ENCODE measurements around the gene TYMS.

TYMS gene

DNA sequence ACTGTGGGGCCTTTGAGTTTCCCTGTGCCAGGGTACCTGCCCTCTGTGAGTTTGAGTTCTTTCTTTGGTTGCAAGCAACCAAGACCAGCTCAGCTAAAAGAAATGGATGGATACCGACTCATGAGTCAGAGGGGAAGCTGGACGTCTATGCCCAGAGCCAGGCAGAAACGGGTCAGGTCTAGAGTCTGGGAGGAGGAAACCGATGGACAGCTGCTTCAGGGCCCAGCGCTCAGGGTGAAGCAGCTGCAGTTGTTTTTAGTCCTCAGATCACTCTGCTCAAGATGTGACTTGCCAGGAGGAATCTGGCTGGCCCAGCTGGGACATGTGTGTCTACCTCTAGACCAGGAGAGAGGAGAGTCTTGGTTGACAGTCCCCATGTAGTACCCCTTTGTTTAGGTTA, 10.1 kb upstream of the TYMS start:
- no peak for DNase-seq

DNA sequence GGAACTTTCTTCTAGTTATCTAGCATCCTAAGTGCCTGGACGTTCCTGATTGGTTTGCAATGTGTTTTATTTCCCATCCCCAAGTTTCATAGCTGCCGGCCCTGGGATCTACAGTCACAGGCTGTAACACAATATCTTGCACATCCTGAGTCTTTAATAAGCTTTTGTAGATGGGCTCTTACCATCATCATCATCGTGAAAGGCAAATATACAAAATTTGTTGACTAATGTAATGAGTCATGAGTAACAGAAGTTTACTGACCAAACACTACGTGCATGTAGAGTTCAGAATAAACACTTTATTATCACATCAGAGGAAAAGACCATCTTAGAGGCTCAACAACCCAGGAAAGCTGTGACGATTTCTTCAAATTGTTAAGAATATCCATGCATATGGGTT, 8.1 kb upstream of the TYMS start:
- no peak for DNase-seq

GRCh38 chr18:650428-650858, 7.0 kb upstream of the TYMS start:
- DNase-seq, result no peak

- no peak for DNase-seq
Observed at GRCh38 chr18:652131-652530, 5.3 kb upstream of the TYMS start.

- no peak for DNase-seq
Observed at GRCh38 chr18:653512-653911, 3.9 kb upstream of the TYMS start.

DNA sequence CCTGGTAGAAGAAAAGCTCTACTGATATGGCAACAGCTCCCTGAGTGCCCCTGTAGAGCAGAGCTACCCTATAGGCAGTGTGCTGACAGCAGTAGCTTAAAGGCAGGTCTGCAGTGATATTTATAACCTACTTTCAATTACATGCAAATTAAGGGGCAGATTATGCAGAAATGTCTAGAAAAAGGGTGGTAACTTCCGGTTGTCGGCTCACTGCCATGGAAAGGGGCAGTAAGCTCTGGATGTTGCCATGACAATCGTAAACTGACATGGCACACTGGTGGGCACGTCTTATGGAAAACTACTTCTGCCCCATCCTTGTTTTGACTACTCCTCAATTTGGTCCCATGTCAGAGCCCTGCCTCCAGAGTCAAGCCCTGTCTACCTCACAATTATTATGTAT, 2.9 kb upstream of the TYMS start:
- no peak for DNase-seq

- no peak for DNase-seq
Observed at GRCh38 chr18:655445-655844, 2.0 kb upstream of the TYMS start.

- DNase-seq, result peak; percentile 83
Observed at GRCh38 chr18:658001-658946, 821 bp downstream of the TYMS start.

DNA sequence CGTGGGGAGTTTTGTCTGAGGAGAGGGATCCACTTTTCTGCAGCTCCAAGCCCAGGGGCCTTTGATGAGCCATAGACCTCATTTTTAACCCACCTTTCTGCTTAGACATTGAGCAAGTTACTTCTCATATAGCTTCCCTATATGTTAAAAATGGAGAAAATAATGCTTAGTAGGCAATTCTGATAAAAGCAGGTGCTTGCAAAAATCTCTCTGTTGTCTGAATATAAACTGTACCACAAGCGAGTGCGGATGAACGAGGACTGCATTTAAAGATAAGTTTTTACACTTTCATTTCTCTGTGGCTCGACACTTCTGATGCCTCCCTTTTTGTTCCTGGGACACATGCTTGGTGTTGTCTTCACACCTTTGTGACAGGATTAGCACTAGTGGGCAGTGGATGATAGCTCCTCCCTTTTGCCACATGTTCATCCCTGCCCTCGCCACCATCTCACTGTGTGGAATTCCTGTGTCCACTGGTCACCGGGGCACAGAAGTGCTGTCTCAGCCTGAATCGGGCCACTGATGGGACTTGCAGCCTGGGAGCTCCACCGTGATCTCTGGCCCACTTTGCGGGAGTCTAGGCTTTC, 1.6 kb downstream of the TYMS start:
- DNase-seq, result no peak

- DNase-seq, result no peak
Observed at GRCh38 chr18:659597-659996, 2.1 kb downstream of the TYMS start.

DNA sequence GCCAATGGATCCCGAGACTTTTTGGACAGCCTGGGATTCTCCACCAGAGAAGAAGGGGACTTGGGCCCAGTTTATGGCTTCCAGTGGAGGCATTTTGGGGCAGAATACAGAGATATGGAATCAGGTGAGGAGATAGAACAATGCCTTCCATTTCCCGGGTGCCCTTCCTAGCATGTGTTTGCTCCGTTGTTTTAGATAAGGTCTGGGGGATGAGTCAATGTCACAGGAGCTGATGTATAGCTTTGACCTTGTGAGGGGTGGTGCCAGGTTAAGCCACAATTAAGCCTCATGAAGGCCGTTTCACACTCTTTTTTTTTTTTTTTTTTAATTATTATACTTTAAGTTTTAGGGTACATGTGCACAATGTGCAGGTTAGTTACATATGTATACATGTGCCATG, 4.7 kb downstream of the TYMS start:
- DNase-seq, result no peak

GRCh38 chr18:666177-666576, 8.7 kb downstream of the TYMS start:
- DNase-seq, result no peak

- DNase-seq, result no peak
Observed at GRCh38 chr18:666628-667027, 9.2 kb downstream of the TYMS start.

DNA sequence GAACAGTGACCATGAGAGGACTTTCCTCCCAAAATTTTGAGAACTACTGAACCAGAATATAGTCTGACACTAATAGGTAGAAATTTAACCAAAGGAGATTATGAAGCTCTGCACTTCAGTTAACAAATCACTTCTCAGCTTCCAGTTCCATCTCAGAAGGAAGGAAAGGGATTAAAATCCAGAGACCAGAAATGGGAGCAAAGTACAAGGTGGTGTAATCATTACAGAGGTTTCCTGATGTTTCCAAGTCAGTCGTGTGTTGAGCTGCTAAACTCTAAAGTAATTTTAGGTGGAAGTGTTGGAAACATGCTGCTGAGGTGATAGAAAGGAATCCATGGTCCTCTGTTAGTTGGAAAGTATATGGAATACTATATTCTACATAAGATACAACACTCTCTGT, 10.8 kb downstream of the TYMS start:
- DNase-seq, result no peak

DNA sequence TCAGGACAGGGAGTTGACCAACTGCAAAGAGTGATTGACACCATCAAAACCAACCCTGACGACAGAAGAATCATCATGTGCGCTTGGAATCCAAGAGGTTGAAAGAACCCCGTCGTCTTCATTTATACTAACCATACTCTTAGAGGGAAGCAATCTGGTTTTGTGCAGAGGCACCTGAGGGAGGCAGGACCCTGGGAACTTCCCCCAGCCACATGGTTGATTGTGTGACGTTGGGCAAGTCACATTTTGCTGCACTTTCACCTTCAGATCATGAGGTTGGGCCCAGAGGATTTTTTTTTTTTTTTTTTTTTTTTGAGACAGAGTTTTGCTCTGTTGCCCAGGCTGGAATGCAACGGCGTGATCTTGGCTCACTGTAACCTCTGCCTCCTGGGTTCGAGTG, 11.6 kb downstream of the TYMS start:
- no peak for DNase-seq

GRCh38 chr18:670522-670921, 13.1 kb downstream of the TYMS start:
- no peak for DNase-seq

DNA sequence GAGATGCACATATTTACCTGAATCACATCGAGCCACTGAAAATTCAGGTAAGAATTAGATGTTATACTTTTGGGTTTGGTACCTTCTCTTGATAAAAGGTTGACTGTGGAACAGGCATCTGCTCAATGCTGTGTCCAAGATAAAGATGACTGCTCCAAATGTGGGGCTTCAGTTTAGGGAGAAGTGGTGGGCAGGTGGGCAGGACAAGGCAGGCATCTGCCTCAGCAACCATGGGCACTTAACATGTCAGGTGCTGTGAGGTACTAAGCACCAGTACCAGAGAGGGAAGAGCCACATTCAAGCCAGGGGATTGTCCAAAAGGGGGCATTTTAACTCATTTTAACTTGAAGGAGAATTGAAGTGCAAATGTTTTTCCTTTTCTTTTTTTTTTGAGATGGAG, 14.0 kb downstream of the TYMS start:
- no peak for DNase-seq

- DNase-seq, result no peak
Observed at GRCh38 chr18:673317-673716, 15.9 kb downstream of the TYMS start.

DNA sequence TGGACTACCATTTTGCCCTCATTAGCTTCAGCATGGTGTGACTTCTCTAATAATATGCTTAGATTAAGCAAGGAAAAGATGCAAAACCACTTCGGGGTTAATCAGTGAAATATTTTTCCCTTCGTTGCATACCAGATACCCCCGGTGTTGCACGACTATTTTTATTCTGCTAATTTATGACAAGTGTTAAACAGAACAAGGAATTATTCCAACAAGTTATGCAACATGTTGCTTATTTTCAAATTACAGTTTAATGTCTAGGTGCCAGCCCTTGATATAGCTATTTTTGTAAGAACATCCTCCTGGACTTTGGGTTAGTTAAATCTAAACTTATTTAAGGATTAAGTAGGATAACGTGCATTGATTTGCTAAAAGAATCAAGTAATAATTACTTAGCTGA, 16.3 kb downstream of the TYMS start:
- DNase-seq, result no peak

DNA sequence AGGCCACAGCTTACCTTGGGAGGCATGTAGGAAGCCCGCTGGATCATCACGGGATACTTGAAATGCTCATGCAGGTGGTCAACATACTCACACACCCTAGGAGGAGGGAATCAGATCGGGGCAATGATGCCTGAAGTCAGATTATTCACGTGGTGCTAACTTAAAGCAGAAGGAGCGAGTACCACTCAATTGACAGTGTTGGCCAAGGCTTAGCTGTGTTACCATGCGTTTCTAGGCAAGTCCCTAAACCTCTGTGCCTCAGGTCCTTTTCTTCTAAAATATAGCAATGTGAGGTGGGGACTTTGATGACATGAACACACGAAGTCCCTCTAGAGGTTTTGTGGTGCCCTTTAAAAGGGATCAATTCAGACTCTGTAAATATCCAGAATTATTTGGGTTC, 17.9 kb downstream of the TYMS start:
- no peak for DNase-seq

DNA sequence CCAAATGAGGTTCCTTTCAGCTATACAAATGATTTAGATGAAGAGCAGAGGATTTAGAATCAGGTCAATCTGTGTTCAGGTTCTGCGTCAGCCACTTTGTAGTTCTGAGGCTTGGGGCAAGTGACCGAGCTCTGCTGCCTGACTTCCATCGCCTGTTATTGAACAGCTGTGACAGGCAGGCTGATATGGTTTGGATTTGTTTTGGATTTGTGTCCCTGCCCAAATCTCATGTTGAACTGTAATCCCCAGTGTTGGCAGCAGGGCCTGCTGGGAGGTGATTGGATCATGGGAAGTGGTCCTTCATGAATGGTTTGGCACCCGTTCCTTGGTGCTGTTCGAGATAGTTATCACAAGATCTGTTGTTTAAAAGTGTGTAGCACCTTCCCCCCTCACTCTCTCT, 18.6 kb downstream of the TYMS start:
- DNase-seq, result no peak

DNA sequence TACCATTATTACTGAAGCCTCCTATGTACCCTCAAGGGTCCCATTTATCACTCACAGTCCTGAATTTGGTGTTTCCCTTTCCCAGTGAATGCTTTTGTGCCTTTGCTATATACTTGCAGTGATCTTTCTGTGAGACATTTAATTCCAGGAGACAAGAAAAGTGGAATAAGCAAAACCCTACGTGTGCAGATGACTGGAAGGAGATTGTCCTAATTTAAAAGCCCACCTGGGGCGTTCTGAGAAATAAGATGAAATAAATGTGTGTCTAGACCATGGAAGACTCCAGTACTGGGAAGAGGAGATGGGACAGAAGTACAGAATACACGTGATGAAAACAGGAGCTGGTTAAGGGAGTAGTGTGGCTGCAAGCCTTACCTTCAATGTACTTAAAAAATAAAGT, 19.3 kb downstream of the TYMS start:
- no peak for DNase-seq

DNA sequence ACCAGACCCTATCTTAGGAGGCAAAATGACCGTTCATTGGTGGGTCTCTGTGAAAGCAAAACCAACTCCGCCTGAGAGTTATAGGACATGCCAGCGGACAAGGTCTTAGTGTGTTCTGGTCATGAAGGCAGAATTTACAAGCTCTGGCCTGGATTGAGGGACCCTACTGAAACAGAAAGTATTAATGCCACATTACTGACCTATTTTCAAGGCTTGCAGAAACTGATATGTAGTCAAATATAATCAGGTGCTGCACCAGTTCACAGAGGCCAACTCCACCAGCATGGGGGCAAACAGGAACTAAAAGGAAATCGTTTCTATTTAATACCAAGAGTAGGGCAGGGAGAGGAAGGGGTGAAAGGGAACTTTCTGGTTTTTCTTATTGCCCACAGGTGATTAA, 19.7 kb downstream of the TYMS start:
- DNase-seq, result no peak

- DNase-seq, result no peak
Observed at GRCh38 chr18:677951-678381, 20.5 kb downstream of the TYMS start.

Measured in NCI-H1048 (cell line).